ENCODE results near the gene SLC25A40. TPM values are rescaled to one million over a fixed set of nuclear protein-coding genes. Genes with fewer than 3 reads are reported as not detected.
"Not testable (repeated sequence)": the region's sequence is repeated elsewhere in the genome, so short reads cannot be mapped to it uniquely, and the experiment has no call there.

The SLC25A40 gene
- total RNA-seq, 1 experiment from 2014 or later = 47.7 TPM

DNA sequence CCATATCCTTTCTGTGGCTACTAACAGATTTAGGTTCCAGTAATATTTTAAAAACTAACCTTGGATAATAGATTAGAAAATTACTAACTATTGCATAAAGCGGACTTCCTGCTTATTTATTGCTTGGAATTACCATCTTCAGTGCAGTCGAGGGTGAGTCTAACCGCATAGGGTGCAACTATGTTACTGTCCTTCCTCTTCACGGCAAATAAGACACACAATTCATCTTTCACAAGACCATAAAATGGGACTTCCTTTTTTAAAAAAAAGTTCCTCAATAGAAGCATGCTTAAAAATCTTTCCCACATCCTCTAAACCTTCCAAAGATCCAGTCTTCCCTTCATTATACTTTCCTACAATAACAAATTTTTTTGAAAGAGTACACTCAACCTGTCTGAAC lies 2.1 kb downstream of the SLC25A40 start:
- peak overlapping the region; percentile 99 for H3K4me2 ChIP-seq
- peaks cover 23% of the 10 kb centered on the region for H3F3A ChIP-seq (ENCODE audit: insufficient read depth, low read depth)
- H3K27me3 ChIP-seq (ENCODE audit: insufficient read depth, low read depth) = no peaks in the 10 kb centered on the region
- no peak overlapping the region for H3K27ac ChIP-seq
- no peaks in the 10 kb centered on the region for H4K20me1 ChIP-seq (ENCODE audit: insufficient read depth)
- no peaks in the 10 kb centered on the region for H3K9me3 ChIP-seq (ENCODE audit: insufficient read depth, low read depth)
- peaks cover 28% of the 10 kb centered on the region for H3K4me1 ChIP-seq (replicated peaks; ENCODE audit: insufficient read depth)
- TF ChIP-seq, protein P1, sequence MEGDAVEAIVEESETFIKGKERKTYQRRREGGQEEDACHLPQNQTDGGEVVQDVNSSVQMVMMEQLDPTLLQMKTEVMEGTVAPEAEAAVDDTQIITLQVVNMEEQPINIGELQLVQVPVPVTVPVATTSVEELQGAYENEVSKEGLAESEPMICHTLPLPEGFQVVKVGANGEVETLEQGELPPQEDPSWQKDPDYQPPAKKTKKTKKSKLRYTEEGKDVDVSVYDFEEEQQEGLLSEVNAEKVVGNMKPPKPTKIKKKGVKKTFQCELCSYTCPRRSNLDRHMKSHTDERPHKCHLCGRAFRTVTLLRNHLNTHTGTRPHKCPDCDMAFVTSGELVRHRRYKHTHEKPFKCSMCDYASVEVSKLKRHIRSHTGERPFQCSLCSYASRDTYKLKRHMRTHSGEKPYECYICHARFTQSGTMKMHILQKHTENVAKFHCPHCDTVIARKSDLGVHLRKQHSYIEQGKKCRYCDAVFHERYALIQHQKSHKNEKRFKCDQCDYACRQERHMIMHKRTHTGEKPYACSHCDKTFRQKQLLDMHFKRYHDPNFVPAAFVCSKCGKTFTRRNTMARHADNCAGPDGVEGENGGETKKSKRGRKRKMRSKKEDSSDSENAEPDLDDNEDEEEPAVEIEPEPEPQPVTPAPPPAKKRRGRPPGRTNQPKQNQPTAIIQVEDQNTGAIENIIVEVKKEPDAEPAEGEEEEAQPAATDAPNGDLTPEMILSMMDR (conservative IDR thresholded peaks at IDR 0.05) = no peak
- no peak for TF ChIP-seq EZH2 (IDR thresholded peaks at IDR 0.05; ENCODE audit: low read depth)
- ChIA-PET CTCF (no interaction called here), POLR2A (ENCODE audit: unreplicated experiment) (no interaction called here)
- H3K36me3 ChIP-seq (ENCODE audit: low read depth) = peaks cover 6% of the 10 kb centered on the region; the same call in 1 of the 2 replicates
- no TSS peak for BruUV-seq (replicated peaks)
- no peak for DNase-seq
- peaks cover 62% of the 10 kb centered on the region for H3K79me2 ChIP-seq (ENCODE audit: low read depth)
- no peak overlapping the region for H2AFZ ChIP-seq
- no peaks in the 10 kb centered on the region for H3K9me2 ChIP-seq (ENCODE audit: insufficient read depth)
- intact Hi-C loops (cut with micrococcal nuclease; ENCODE audit: unreplicated experiment) = loop anchor here (10.0 kb wide), 1 partner anchor 649 kb away; no protein-coding TSS in a partner anchor
- H3K4me3 ChIP-seq = peak overlapping the region; percentile 92; the same call in 1 of the 2 replicates

DNA sequence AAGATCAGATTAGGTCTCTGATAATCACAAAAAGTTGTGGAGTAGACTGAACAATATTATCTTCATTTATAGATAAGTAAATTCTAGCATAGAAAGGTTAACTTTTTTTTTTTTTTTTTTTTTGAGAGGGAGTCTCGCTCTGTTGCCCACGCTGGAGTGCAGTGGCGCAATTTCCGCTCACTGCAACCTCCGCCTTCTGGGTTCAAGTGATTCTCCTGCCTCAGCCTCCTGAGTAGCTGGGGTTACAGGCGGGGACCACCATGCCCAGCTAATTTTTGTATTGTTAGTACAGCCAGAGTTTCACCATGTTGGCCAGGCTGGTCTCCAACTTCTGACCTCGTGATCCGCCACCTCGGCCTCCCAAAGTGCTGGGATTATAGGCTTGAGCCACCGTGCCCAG lies 2.8 kb downstream of the SLC25A40 start:
- H3K9me3 ChIP-seq (ENCODE audit: insufficient read depth, low read depth); POLR2A ChIA-PET (ENCODE audit: unreplicated experiment); H3K27me3 ChIP-seq (ENCODE audit: insufficient read depth, low read depth); H3K27ac ChIP-seq; H3K36me3 ChIP-seq (ENCODE audit: low read depth); H2AFZ ChIP-seq; BruUV-seq (replicated peaks); DNase-seq; CTCF ChIA-PET; H4K20me1 ChIP-seq (ENCODE audit: insufficient read depth); H3K4me3 ChIP-seq; H3K9me2 ChIP-seq (ENCODE audit: insufficient read depth): not testable (repeated sequence)
- Histone ChIP-seq H3F3A (ENCODE audit: insufficient read depth, low read depth) (peaks cover 23% of the 10 kb centered on the region), H3K4me1 (replicated peaks; ENCODE audit: insufficient read depth) (peaks cover 25% of the 10 kb centered on the region), H3K4me2 (peak overlapping the region; percentile 99), H3K79me2 (ENCODE audit: low read depth) (peaks cover 55% of the 10 kb centered on the region)
- intact Hi-C loops (cut with micrococcal nuclease; ENCODE audit: unreplicated experiment) = loop anchor here (10.0 kb wide), 1 partner anchor 649 kb away; no protein-coding TSS in a partner anchor

DNA sequence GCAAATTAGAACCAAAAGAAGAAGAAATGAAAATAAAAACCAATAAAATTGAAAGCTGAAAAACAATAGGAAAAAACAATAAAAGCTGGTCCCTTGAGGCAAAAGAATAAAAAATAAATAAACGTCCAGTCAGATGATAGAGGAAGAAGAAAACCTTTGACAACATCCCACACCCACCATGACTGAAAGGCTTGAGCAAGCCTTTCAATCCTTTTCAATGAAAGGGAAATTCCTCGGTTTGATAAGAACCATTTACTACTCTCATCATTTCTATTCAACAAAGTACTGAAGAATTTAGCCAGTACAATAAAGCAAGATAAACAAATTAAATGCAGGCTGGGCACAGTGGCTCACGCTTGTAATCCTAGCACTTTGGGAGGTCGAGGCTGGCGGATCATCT lies 3.8 kb downstream of the SLC25A40 start:
- H3K79me2 ChIP-seq (ENCODE audit: low read depth) = peaks cover 45% of the 10 kb centered on the region
- TF ChIP-seq, protein P1 (conservative IDR thresholded peaks at IDR 0.05) = no peak

DNA sequence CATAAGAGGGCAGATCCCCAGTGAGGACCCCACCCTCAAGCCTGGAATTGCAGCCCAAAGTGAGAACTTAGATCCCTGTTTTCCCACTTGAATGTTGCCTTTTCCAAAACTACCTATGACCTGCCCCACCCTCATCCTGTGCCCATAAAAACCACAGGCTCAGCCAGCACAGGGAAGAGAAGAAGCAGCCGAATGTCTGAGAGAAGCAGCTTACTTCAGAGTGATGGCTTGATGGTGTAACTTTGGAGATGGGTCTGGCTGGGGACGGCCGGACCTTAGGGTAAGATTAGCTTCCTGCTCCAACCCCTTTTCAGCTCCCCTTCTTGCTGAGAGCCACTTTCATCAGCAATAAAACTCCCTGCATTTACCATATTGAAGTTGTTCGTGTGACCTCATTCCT lies 5.7 kb downstream of the SLC25A40 start:
- H3K4me3 ChIP-seq = no peak overlapping the region
- H3K9me2 ChIP-seq (ENCODE audit: insufficient read depth) = no peaks in the 10 kb centered on the region
- peaks cover 18% of the 10 kb centered on the region for H3K4me1 ChIP-seq (replicated peaks; ENCODE audit: insufficient read depth)
- no peak for TF ChIP-seq EZH2 (IDR thresholded peaks at IDR 0.05; ENCODE audit: low read depth)
- TF ChIP-seq, protein P1 (conservative IDR thresholded peaks at IDR 0.05) = no peak
- BruUV-seq (replicated peaks) = no TSS peak
- DNase-seq = no peak
- peaks cover 13% of the 10 kb centered on the region; the same call in 1 of the 2 replicates for H3K36me3 ChIP-seq (ENCODE audit: low read depth)
- ChIA-PET POLR2A (ENCODE audit: unreplicated experiment) (no interaction called here), CTCF (interaction anchor here (0.6 kb wide), 1 partner anchor 427 kb away, joined by 3 read pairs; no protein-coding TSS in a partner anchor)
- peaks cover 4% of the 10 kb centered on the region for H3F3A ChIP-seq (ENCODE audit: insufficient read depth, low read depth)
- peaks cover 40% of the 10 kb centered on the region for H3K79me2 ChIP-seq (ENCODE audit: low read depth)
- no peak overlapping the region for H3K27ac ChIP-seq
- no peak overlapping the region for H3K4me2 ChIP-seq
- H3K9me3 ChIP-seq (ENCODE audit: insufficient read depth, low read depth) = no peaks in the 10 kb centered on the region
- no peak overlapping the region for H2AFZ ChIP-seq
- intact Hi-C loops (cut with micrococcal nuclease; ENCODE audit: unreplicated experiment) = loop anchor here (10.0 kb wide), 1 partner anchor 646 kb away; no protein-coding TSS in a partner anchor
- no peaks in the 10 kb centered on the region for H4K20me1 ChIP-seq (ENCODE audit: insufficient read depth)
- H3K27me3 ChIP-seq (ENCODE audit: insufficient read depth, low read depth) = no peaks in the 10 kb centered on the region

More for the DNA sequence above, 3.8 kb downstream of the SLC25A40 start:
- Histone ChIP-seq H4K20me1 (ENCODE audit: insufficient read depth) (no peaks in the 10 kb centered on the region), H3K36me3 (ENCODE audit: low read depth) (peaks cover 9% of the 10 kb centered on the region; the same call in 1 of the 2 replicates), H3F3A (ENCODE audit: insufficient read depth, low read depth) (peaks cover 22% of the 10 kb centered on the region), H3K4me1 (replicated peaks; ENCODE audit: insufficient read depth) (peaks cover 18% of the 10 kb centered on the region), H3K27me3 (ENCODE audit: insufficient read depth, low read depth) (no peaks in the 10 kb centered on the region), H3K9me3 (ENCODE audit: insufficient read depth, low read depth) (no peaks in the 10 kb centered on the region), H3K4me3 (no peak overlapping the region), H3K27ac (no peak overlapping the region), H3K4me2 (no peak overlapping the region), H3K9me2 (ENCODE audit: insufficient read depth) (no peaks in the 10 kb centered on the region), H2AFZ (no peak overlapping the region)
- CTCF ChIA-PET = no interaction called here
- POLR2A ChIA-PET (ENCODE audit: unreplicated experiment) = no interaction called here
- intact Hi-C loops (cut with micrococcal nuclease; ENCODE audit: unreplicated experiment) = loop anchor here (10.0 kb wide), 1 partner anchor 648 kb away; no protein-coding TSS in a partner anchor
- BruUV-seq (replicated peaks) = no TSS peak
- DNase-seq = no peak

DNA sequence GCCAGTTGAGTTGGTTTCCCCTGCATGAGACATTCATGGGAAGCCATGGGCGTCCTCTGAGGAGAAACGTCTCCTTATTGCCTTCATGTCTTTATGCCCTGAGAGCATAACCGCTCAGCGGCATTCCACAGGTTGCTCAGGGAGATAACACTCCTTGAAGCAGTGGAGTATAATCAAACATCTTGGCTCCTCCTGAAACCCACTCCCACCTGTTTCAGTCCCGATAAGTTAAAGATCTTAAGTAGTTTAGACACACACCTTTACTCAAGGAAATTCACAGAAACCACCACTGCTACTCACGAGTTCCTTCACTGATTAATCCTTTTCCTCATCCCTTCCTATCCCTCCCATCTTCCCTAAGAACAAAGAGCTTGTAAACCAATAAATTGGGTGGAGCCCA lies 9.6 kb downstream of the SLC25A40 start:
- BruUV-seq (replicated peaks); H3K4me3 ChIP-seq; H4K20me1 ChIP-seq (ENCODE audit: insufficient read depth); H2AFZ ChIP-seq; DNase-seq; H3K27ac ChIP-seq; H3K9me2 ChIP-seq (ENCODE audit: insufficient read depth); H3K79me2 ChIP-seq (ENCODE audit: low read depth); H3K9me3 ChIP-seq (ENCODE audit: insufficient read depth, low read depth); H3K4me1 ChIP-seq (replicated peaks; ENCODE audit: insufficient read depth); H3K4me2 ChIP-seq; CTCF ChIA-PET; H3F3A ChIP-seq (ENCODE audit: insufficient read depth, low read depth); H3K27me3 ChIP-seq (ENCODE audit: insufficient read depth, low read depth); intact Hi-C loops (cut with micrococcal nuclease; ENCODE audit: unreplicated experiment): not testable (repeated sequence)
- POLR2A ChIA-PET (ENCODE audit: unreplicated experiment) = interaction anchor here (0.7 kb wide), 1 partner anchor 451 kb away, joined by 3 read pairs; no protein-coding TSS in a partner anchor
- H3K36me3 ChIP-seq (ENCODE audit: low read depth) = peaks cover 13% of the 10 kb centered on the region; the same call in 1 of the 2 replicates

Measured in PC-9 (cell line).